Astrocyte (in vitro differentiated cells and primary cell): Measurements from ENCODE around the gene ATG7. TPM values are rescaled to one million over a fixed set of nuclear protein-coding genes. Genes with fewer than 3 reads are reported as not detected.

Source experiments
- DNase-seq: peaks from one replicate; pipeline ENCODE4 v3.0.0-alpha.2; 2010; ENCODE audit warnings: low read depth
- FAIRE-seq: peaks from 2 replicates; lab custom pipeline; 2011; peaks lifted over from hg19 to GRCh38; lab: Jason Lieb, UNC
- H2AFZ ChIP-seq: 2 replicates; pipeline ENCODE4 v1.6.0; 2012; ENCODE audit warnings: low read depth, low read length, inconsistent platforms
- H3K27ac ChIP-seq: 2 replicates; pipeline ENCODE4 v1.5.1; 2011; ENCODE audit warnings: low read depth, low read length, inconsistent platforms
- H3K27me3 ChIP-seq: 2 replicates; pipeline ENCODE4 v1.6.0; 2011; ENCODE audit warnings: low read length, inconsistent platforms; ENCODE audit not compliant: insufficient read depth
- H3K36me3 ChIP-seq: 2 replicates; pipeline ENCODE4 v1.5.1; 2011; ENCODE audit warnings: low read length, inconsistent platforms; ENCODE audit not compliant: insufficient read depth
- H3K4me1 ChIP-seq: 2 replicates; pipeline ENCODE4 v1.5.1; 2011; ENCODE audit warnings: low read length, inconsistent platforms; ENCODE audit not compliant: insufficient read depth
- H3K4me2 ChIP-seq: 2 replicates; pipeline ENCODE4 v1.6.0; 2012; ENCODE audit warnings: low read length, inconsistent platforms
- H3K4me3 ChIP-seq: 2 replicates; pipeline ENCODE4 v1.5.1; 2011; ENCODE audit warnings: low read depth, mild to moderate bottlenecking, low read length, inconsistent platforms; ENCODE audit not compliant: insufficient read depth
- H3K79me2 ChIP-seq: 2 replicates; pipeline ENCODE4 v1.6.0; 2012; ENCODE audit warnings: mild to moderate bottlenecking, low read length, inconsistent platforms; ENCODE audit not compliant: insufficient read depth
- H3K9ac ChIP-seq: 2 replicates; pipeline ENCODE4 v1.6.0; 2012; ENCODE audit warnings: mild to moderate bottlenecking, low read length, inconsistent platforms
- H3K9me3 ChIP-seq: 2 replicates; pipeline ENCODE4 v1.5.1; 2012; ENCODE audit warnings: low read depth, mild to moderate bottlenecking, low read length, inconsistent platforms; ENCODE audit not compliant: insufficient read depth
- H4K20me1 ChIP-seq: 2 replicates; pipeline ENCODE4 v1.6.0; 2012; ENCODE audit warnings: low read length, inconsistent platforms; ENCODE audit not compliant: insufficient read depth
- H3K27ac Mint-ChIP-seq: one replicate; pipeline ENCODE4 v1.8.0; 2021; ENCODE audit warnings: mild to moderate bottlenecking, mixed read lengths; ENCODE audit not compliant: unreplicated experiment
- H3K27me3 Mint-ChIP-seq: one replicate; pipeline ENCODE4 v1.8.0; 2021; ENCODE audit warnings: low read depth, mixed read lengths; ENCODE audit not compliant: unreplicated experiment
- H3K36me3 Mint-ChIP-seq: one replicate; pipeline ENCODE4 v1.8.0; 2021; ENCODE audit warnings: low read depth, mixed read lengths; ENCODE audit not compliant: unreplicated experiment
- H3K4me1 Mint-ChIP-seq: one replicate; pipeline ENCODE4 v1.8.0; 2021; ENCODE audit warnings: low read depth, mixed read lengths; ENCODE audit not compliant: unreplicated experiment
- H3K4me3 Mint-ChIP-seq: one replicate; pipeline ENCODE4 v1.8.0; 2021; ENCODE audit warnings: mild to moderate bottlenecking, moderate library complexity, mixed read lengths; ENCODE audit not compliant: unreplicated experiment
- H3K9me3 Mint-ChIP-seq: one replicate; pipeline ENCODE4 v1.8.0; 2021; ENCODE audit warnings: mild to moderate bottlenecking, mixed read lengths; ENCODE audit not compliant: unreplicated experiment
- EZH2 ChIP-seq: IDR thresholded peaks from 2 replicates; pipeline ENCODE4 v1.6.1; 2012; ENCODE audit warnings: mild to moderate bottlenecking, low read length, inconsistent platforms; ENCODE audit not compliant: insufficient read depth
- total RNA-seq: library from RNA; stranded (reverse); gene quantifications from 2 replicates; pipeline ENCODE4 v1.2.1, GENCODE V29; 2021
- TF ChIP-seq, protein P1 (sequence below): IDR thresholded peaks from 2 replicates; pipeline ENCODE4 v1.5.1; 2011; ENCODE audit warnings: low read depth, mild to moderate bottlenecking, inconsistent platforms, low read length, moderate library complexity; ENCODE audit not compliant: insufficient read depth

Gene ATG7
- total RNA-seq, 1 donor from 2014 or later: 29.5 TPM

DNA sequence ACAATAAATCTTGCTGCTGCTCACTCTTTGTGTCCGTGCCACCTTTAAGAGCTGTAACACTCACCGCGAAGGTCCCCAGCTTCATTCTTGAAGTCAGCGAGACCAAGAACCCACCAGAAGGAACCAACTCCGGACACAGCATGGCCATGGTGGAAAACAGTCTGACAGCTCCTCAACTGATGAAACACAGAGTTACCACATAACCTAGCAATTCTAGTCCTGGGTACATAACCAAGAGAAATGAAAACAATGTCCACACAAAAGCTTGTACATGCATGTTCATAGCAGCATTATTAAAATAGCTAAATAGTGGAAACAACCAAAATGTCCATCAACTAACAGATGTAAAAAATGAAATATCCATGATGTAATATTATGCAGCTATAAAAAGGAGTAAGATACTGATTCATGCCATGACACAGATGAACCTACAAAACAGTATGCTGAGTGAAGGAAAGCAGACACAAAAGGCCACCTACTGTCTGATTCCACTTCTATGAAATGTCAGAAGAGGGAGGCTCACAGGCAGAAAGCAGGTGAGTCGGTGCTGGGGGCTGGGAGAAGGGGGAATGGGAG is 334.8 kb downstream of the ATG7 start:
- H3K27ac Mint-ChIP-seq: peak overlapping the region; percentile 67
- Histone ChIP-seq H3K4me2 (no peak overlapping the region), H3K4me3 (no peak overlapping the region)

More for the DNA sequence above, 334.8 kb downstream of the ATG7 start:
- no peak overlapping the region for H2AFZ ChIP-seq
- H3K27me3 ChIP-seq: no peaks in the 10 kb centered on the region
- Mint-ChIP-seq H3K36me3 (peaks cover 17% of the 10 kb centered on the region), H3K4me3 (peak overlapping the region; percentile 34), H3K9me3 (peaks cover 2% of the 10 kb centered on the region), H3K27me3 (no peaks in the 10 kb centered on the region), H3K4me1 (peaks cover 81% of the 10 kb centered on the region)
- FAIRE-seq (no peak), DNase-seq (no peak)
- H3K4me1 ChIP-seq: peaks cover 76% of the 10 kb centered on the region
- no peak overlapping the region for H3K27ac ChIP-seq
- H3K79me2 ChIP-seq: peaks cover 97% of the 10 kb centered on the region
- peaks cover 65% of the 10 kb centered on the region for H4K20me1 ChIP-seq
- no peaks in the 10 kb centered on the region for H3K9me3 ChIP-seq
- H3K36me3 ChIP-seq: no peaks in the 10 kb centered on the region
- no peak overlapping the region for H3K9ac ChIP-seq
- TF ChIP-seq EZH2: no peak
- TF ChIP-seq, protein P1, sequence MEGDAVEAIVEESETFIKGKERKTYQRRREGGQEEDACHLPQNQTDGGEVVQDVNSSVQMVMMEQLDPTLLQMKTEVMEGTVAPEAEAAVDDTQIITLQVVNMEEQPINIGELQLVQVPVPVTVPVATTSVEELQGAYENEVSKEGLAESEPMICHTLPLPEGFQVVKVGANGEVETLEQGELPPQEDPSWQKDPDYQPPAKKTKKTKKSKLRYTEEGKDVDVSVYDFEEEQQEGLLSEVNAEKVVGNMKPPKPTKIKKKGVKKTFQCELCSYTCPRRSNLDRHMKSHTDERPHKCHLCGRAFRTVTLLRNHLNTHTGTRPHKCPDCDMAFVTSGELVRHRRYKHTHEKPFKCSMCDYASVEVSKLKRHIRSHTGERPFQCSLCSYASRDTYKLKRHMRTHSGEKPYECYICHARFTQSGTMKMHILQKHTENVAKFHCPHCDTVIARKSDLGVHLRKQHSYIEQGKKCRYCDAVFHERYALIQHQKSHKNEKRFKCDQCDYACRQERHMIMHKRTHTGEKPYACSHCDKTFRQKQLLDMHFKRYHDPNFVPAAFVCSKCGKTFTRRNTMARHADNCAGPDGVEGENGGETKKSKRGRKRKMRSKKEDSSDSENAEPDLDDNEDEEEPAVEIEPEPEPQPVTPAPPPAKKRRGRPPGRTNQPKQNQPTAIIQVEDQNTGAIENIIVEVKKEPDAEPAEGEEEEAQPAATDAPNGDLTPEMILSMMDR: no peak

Other genes starting within 250 kb of the ATG7 start
- 2.1 and 2.4 TPM in 2 replicates for gene HRH1, start 117.9 kb upstream of the ATG7 start, total RNA-seq